GM12878 (cell line): ENCODE results near the gene FUT3. TPM values are rescaled to one million over a fixed set of nuclear protein-coding genes. Genes with fewer than 3 reads are reported as not detected.
"Not testable (repeated sequence)": the region's sequence is repeated elsewhere in the genome, so short reads cannot be mapped to it uniquely, and the experiment has no call there.

Source experiments
- ATAC-seq: fragments of 200-7000 bp; cut with Tn5 transposase; 3 replicates; pipeline ENCODE4 v1.9.1; 2020; ENCODE audit warnings: mild to moderate bottlenecking, moderate library complexity
- BruUV-seq: library from RNA; stranded (reverse); fragments of 400-500 nt; replicated peaks from 2 replicates; lab custom pipeline; 2021; lab: Mats Ljungman, UMichigan
- CTCF ChIA-PET: fragments of 300-600 bp; sonication (Branson Sonifier 250); formaldehyde crosslinking; extraction: SDS; loops from one replicate; lab custom pipeline; 2021; ENCODE audit warnings: inconsistent platforms; lab: Yijun Ruan, JAX
- POLR2A ChIA-PET: fragments of 350-600 bp; formaldehyde crosslinking; extraction: SDS; loops from one replicate; lab custom pipeline; 2021; ENCODE audit warnings: inconsistent platforms; lab: Charles Lee
- RAD21 ChIA-PET: fragments of 300-600 bp; sonication (Branson Sonifier 250); formaldehyde crosslinking; loops from one replicate; lab custom pipeline; 2023; ENCODE audit warnings: antibody characterized with exemption; ENCODE audit not compliant: unreplicated experiment; lab: Charles Lee
- SMC1A ChIA-PET: fragments of 300-600 bp; sonication (Branson Sonifier 250); formaldehyde crosslinking; loops from one replicate; lab custom pipeline; 2023; ENCODE audit not compliant: unreplicated experiment, uncharacterized antibody; lab: Charles Lee
- DNase-seq: peaks from one replicate; pipeline ENCODE4 v3.0.0-alpha.2; 2011; ENCODE audit warnings: low read depth, low spot score
- FAIRE-seq: peaks from 3 replicates; lab custom pipeline; 2011; peaks lifted over from hg19 to GRCh38; lab: Jason Lieb, UNC
- H2AFZ ChIP-seq: 2 replicates; pipeline ENCODE4 v1.6.0; 2011; ENCODE audit warnings: low read depth, low read length, control low read depth; ENCODE audit not compliant: control insufficient read depth
- H3K27ac ChIP-seq: 2 replicates; pipeline ENCODE4 v1.5.1; 2011; ENCODE audit warnings: control low read depth; ENCODE audit not compliant: control insufficient read depth, insufficient read depth
- H3K27me3 ChIP-seq, 2 experiments: replicated peaks in 1 of 2; 2 replicates each; pipeline versions ENCODE4 v1.6.0 to v1.6.1; 2011; ENCODE audit warnings: low read length in 1 of 2; ENCODE audit not compliant: control insufficient read depth in 2 of 2, insufficient read depth in 2 of 2
- H3K36me3 ChIP-seq, 2 experiments: 2 replicates each; pipeline ENCODE4 v1.5.1; 2011; ENCODE audit warnings: low read length in 1 of 2; ENCODE audit not compliant: control insufficient read depth in 2 of 2, insufficient read depth in 2 of 2
- H3K4me1 ChIP-seq: 2 replicates; pipeline ENCODE4 v1.6.1; 2011; ENCODE audit warnings: mild to moderate bottlenecking, low read length, moderate library complexity, mixed read lengths; ENCODE audit not compliant: control insufficient read depth, insufficient read depth
- H3K4me2 ChIP-seq: 2 replicates; pipeline ENCODE4 v1.6.0; 2011; ENCODE audit warnings: control low read depth; ENCODE audit not compliant: control insufficient read depth, insufficient read depth
- H3K4me3 ChIP-seq: fragments of 200-600 bp; sonication (generic); 2 replicates; pipeline ENCODE4 v1.5.1; 2016
- H3K79me2 ChIP-seq: 2 replicates; pipeline ENCODE4 v1.6.0; 2011; ENCODE audit warnings: low read length; ENCODE audit not compliant: control insufficient read depth, insufficient read depth
- H3K9ac ChIP-seq: 2 replicates; pipeline ENCODE4 v1.8.0; 2011; ENCODE audit warnings: low read length, control low read depth, mixed read lengths; ENCODE audit not compliant: control insufficient read depth, insufficient read depth
- H3K9me3 ChIP-seq: replicated peaks from 3 replicates; pipeline ENCODE4 v1.5.1; 2011; ENCODE audit warnings: mild to moderate bottlenecking, low read length; ENCODE audit not compliant: control insufficient read depth, insufficient read depth
- H4K20me1 ChIP-seq: 2 replicates; pipeline ENCODE4 v1.6.0; 2011; ENCODE audit not compliant: control insufficient read depth, insufficient read depth
- CEBPZ ChIP-seq: fragments of 150-350 bp; IDR thresholded peaks from 2 replicates; pipeline ENCODE4 v1.6.1; 2016; ENCODE audit warnings: low read depth, low read length
- IRF3 ChIP-seq: fragments of 450-650 bp; IDR thresholded peaks from 2 replicates; pipeline ENCODE4 v1.6.1; 2014; ENCODE audit warnings: mild to moderate bottlenecking
- MTA2 ChIP-seq: fragments of 450-650 bp; IDR thresholded peaks from 2 replicates; pipeline ENCODE4 v1.6.1; 2016; ENCODE audit warnings: low read depth, mild to moderate bottlenecking, moderate library complexity
- MYB ChIP-seq: fragments of 150-350 bp; IDR thresholded peaks from 2 replicates; pipeline ENCODE4 v1.6.1; 2014; ENCODE audit warnings: mild to moderate bottlenecking, low read depth, low read length, borderline replicate concordance
- PBX3 ChIP-seq: IDR thresholded peaks from 2 replicates; pipeline ENCODE4 v1.6.1; 2011; ENCODE audit warnings: mild to moderate bottlenecking, low read depth, low read length, moderate library complexity; ENCODE audit not compliant: insufficient replicate concordance
- WGBS: methylation state at CpG from one replicate; pipeline ENCODE4 v1.1.6; 2016; ENCODE audit warnings: low lambda C conversion rate; ENCODE audit not compliant: insufficient replicate concordance, insufficient coverage; ENCODE audit errors: missing lambda C conversion rate; 5-methylcytosine and 5-hydroxymethylcytosine counted together
- in situ Hi-C: fragments of 300-500 bp; cut with MboI; formaldehyde crosslinking; loops from 9 replicates; pipeline ENCODE4 v1.14.3; 2018; ENCODE audit warnings: mixed read lengths
- intact Hi-C: fragments of 100-400 bp; cut with micrococcal nuclease; formaldehyde crosslinking; loops from one replicate; pipeline ENCODE4 v1.14.2; 2022; ENCODE audit not compliant: unreplicated experiment
- polyA plus RNA-seq, 11 experiments: library from polyadenylated mRNA; depleted of rRNA in 4 of 11; unstranded in 6 of 11; stranded (reverse) in 5 of 11; fragments of >200 nt; fragmentation: Nextera tagmentation in 4 of 11; fragmentation: Illumina TruSeq in 1 of 11; extraction: Ambion mirVana in 4 of 11; extraction: Trizol in 1 of 11; gene quantifications; 1 replicate in 1 of 11; 2 replicates in 10 of 11; pipeline versions ENCODE4 v1.2.1 to v1.2.3, GENCODE V29; 2011 to 2016; ENCODE audit warnings: inconsistent platforms in 2 of 11, missing spikeins in 2 of 11, low read depth in 1 of 11
- total RNA-seq, 4 experiments: library from RNA; depleted of rRNA in 3 of 4; stranded (reverse); fragments of >200 nt in 3 of 4; fragmentation: Illumina TruSeq in 1 of 4; extraction: Trizol in 1 of 4; gene quantifications; 2 replicates each; pipeline versions ENCODE4 v1.2.1 to v1.2.3, GENCODE V29; 2013 to 2021

Gene FUT3
- total and polyA plus RNA-seq, 10 of the 15 experiments (the other 5 are each of a cell fraction or from before 2014, with no cell fraction given), result 0.04 to 0.31 (median 0.07) TPM; not detected in 7

GRCh38 chr19:5857203-5858081 is 6.2 kb upstream of the FUT3 start:
- CTCF ChIA-PET, result no interaction called here
- Histone ChIP-seq H3K9ac (no peak overlapping the region), H2AFZ (no peak overlapping the region), H3K27ac (no peak overlapping the region), H3K4me1 (no peaks in the 10 kb centered on the region), H3K36me3 (no peaks in the 10 kb centered on the region), H3K4me3 (no peak overlapping the region), H3K27me3 (no peaks in the 10 kb centered on the region; a peak in 1 of 4 replicates), H3K9me3 (no peaks in the 10 kb centered on the region; the same call in 2 of the 3 replicates), H3K4me2 (no peak overlapping the region), H3K79me2 (no peaks in the 10 kb centered on the region), H4K20me1 (no peaks in the 10 kb centered on the region)
- POLR2A ChIA-PET, result no interaction called here
- RAD21 ChIA-PET, result no interaction called here
- no peak for TF ChIP-seq CEBPZ
- TF ChIP-seq PBX3, result no peak
- TF ChIP-seq MYB, result no peak
- TF ChIP-seq IRF3, result no peak
- TF ChIP-seq MTA2, result no peak
- BruUV-seq, result no TSS peak
- intact Hi-C loops, result no loop called here
- no peak for DNase-seq
- ATAC-seq, result no peak
- in situ Hi-C loops, result no loop called here
- SMC1A ChIA-PET, result no interaction called here
- no peak for FAIRE-seq
- WGBS, result 65% methylated on average over 18 of the region's 18 CpGs

- H3K36me3 ChIP-seq, ATAC-seq, H3K9me3 ChIP-seq, CTCF ChIA-PET, H3K4me1 ChIP-seq, FAIRE-seq, H2AFZ ChIP-seq, RAD21 ChIA-PET, H3K27me3 ChIP-seq, H3K4me3 ChIP-seq, H3K79me2 ChIP-seq, H3K4me2 ChIP-seq, DNase-seq, in situ Hi-C loops, intact Hi-C loops, POLR2A ChIA-PET, H4K20me1 ChIP-seq, H3K9ac ChIP-seq, H3K27ac ChIP-seq, SMC1A ChIA-PET, BruUV-seq: not testable (repeated sequence)
- 33% methylated on average over 9 of the region's 9 CpGs for WGBS
Measured at GRCh38 chr19:5855151-5855550, 3.9 kb upstream of the FUT3 start.
